ENCODE results near the gene HMCN1.

Gene HMCN1

GRCh38 chr1:185996211-185996610 is 262.0 kb downstream of the HMCN1 start:
- TF ChIP-seq CTCF (IDR thresholded peaks at IDR 0.05): no peak

GRCh38 chr1:185998391-185998790 is 264.2 kb downstream of the HMCN1 start:
- peak; percentile 68 for TF ChIP-seq CTCF (IDR thresholded peaks at IDR 0.05)

GRCh38 chr1:186002406-186002805 is 268.2 kb downstream of the HMCN1 start:
- no peak for TF ChIP-seq CTCF (IDR thresholded peaks at IDR 0.05)

- TF ChIP-seq CTCF (IDR thresholded peaks at IDR 0.05): no peak
These were observed 275.0 kb downstream of the HMCN1 start for GRCh38 chr1:186009039-186009737.

GRCh38 chr1:186014370-186015037 is 280.3 kb downstream of the HMCN1 start:
- TF ChIP-seq CTCF (IDR thresholded peaks at IDR 0.05): no peak

GRCh38 chr1:186016856-186017255 is 282.7 kb downstream of the HMCN1 start:
- no peak for TF ChIP-seq CTCF (IDR thresholded peaks at IDR 0.05)

GRCh38 chr1:186022184-186022583 is 288.0 kb downstream of the HMCN1 start:
- no peak for TF ChIP-seq CTCF (IDR thresholded peaks at IDR 0.05)
